K562 (cell line): Measurements from ENCODE around the gene SAP25. TPM values are rescaled to one million over a fixed set of nuclear protein-coding genes. Genes with fewer than 3 reads are reported as not detected.

Source experiments
- ARHGAP35 ChIP-seq: fragments of 450-650 bp; IDR thresholded peaks from 2 replicates; pipeline ENCODE4 v1.6.1; 2018; ENCODE audit not compliant: partially characterized antibody
- CEBPZ ChIP-seq: fragments of 150-350 bp; IDR thresholded peaks from 2 replicates; pipeline ENCODE4 v1.6.1; 2014; ENCODE audit warnings: low read depth, mild to moderate bottlenecking, low read length, borderline replicate concordance
- CHCHD3 ChIP-seq: fragments of 250-450 bp; sonication (Bioruptor Pico); IDR thresholded peaks from 2 replicates; pipeline ENCODE4 v2.1.2; 2022; ENCODE audit warnings: mild to moderate bottlenecking
- ETV1 ChIP-seq: fragments of 450-650 bp; conservative IDR thresholded peaks from 2 replicates; pipeline ENCODE4 v1.6.1; 2016; ENCODE audit warnings: missing genetic modification characterization, control low read depth, low read depth, missing compliant biosample characterization
- GATAD2A ChIP-seq: fragments of 450-650 bp; IDR thresholded peaks from 2 replicates; pipeline ENCODE4 v1.6.1; 2017
- GTF2E2 ChIP-seq: fragments of 200-800 bp; sonication (Bioruptor generic); IDR thresholded peaks from 2 replicates; pipeline ENCODE4 v1.6.1; 2016; ENCODE audit warnings: missing genetic modification characterization, missing compliant biosample characterization
- HEY1 ChIP-seq: fragments of 250-450 bp; sonication (Bioruptor Pico); IDR thresholded peaks from 2 replicates; pipeline ENCODE4 v1.5.0; 2020; ENCODE audit warnings: mild to moderate bottlenecking, moderate library complexity, borderline replicate concordance
- KAT7 ChIP-seq: sonication (generic); formaldehyde crosslinking; IDR thresholded peaks from 2 replicates; pipeline ENCODE4 v1.8.0; 2022; ENCODE audit warnings: missing genetic modification reagents, mild to moderate bottlenecking, borderline replicate concordance
- NR4A1 ChIP-seq, 2 experiments: fragments of 250-450 bp in 1 of 2; fragments of 450-650 bp in 1 of 2; sonication (Bioruptor Pico) in 1 of 2; IDR thresholded peaks; 2 replicates each; pipeline versions ENCODE4 v1.4.0 to v1.6.1; 2016 to 2020; ENCODE audit warnings: mild to moderate bottlenecking in 2 of 2, missing compliant biosample characterization in 1 of 2, missing genetic modification characterization in 1 of 2, moderate library complexity in 1 of 2
- PCBP2 ChIP-seq: fragments of 200-400 bp; formaldehyde crosslinking; IDR thresholded peaks from 2 replicates; pipeline ENCODE4 v1.6.1; 2018; ENCODE audit warnings: low read length, low read depth, mild to moderate bottlenecking, moderate library complexity; ENCODE audit not compliant: poor library complexity, severe bottlenecking
- POLR3A ChIP-seq: IDR thresholded peaks from 2 replicates; pipeline ENCODE4 v1.6.1; 2011; ENCODE audit warnings: borderline replicate concordance, mild to moderate bottlenecking, moderate library complexity; ENCODE audit not compliant: insufficient read length, insufficient read depth; ENCODE audit errors: extremely low read depth
- PRDM10 ChIP-seq: fragments of 450-650 bp; IDR thresholded peaks from 2 replicates; pipeline ENCODE4 v1.6.1; 2018; ENCODE audit not compliant: partially characterized antibody
- PTTG1 ChIP-seq: fragments of 450-650 bp; IDR thresholded peaks from 2 replicates; pipeline ENCODE4 v1.6.1; 2016; ENCODE audit warnings: low read depth, mild to moderate bottlenecking, missing genetic modification characterization, missing compliant biosample characterization
- XRCC4 ChIP-seq: IDR thresholded peaks from one replicate; pipeline ENCODE4 v1.6.1; 2011; ENCODE audit not compliant: insufficient read depth, insufficient read length; ENCODE audit errors: extremely low read depth
- ZNF274 ChIP-seq: IDR thresholded peaks from 2 replicates; pipeline ENCODE4 v1.6.1; 2011; ENCODE audit warnings: low read depth, mild to moderate bottlenecking, low read length, moderate library complexity, borderline replicate concordance
- ZNF384 ChIP-seq: IDR thresholded peaks from 2 replicates; pipeline ENCODE4 v1.6.1; 2012; ENCODE audit warnings: low read depth, low read length, improper control_type of control experiment
- ZNF717 ChIP-seq: fragments of 250-450 bp; sonication (Bioruptor Pico); IDR thresholded peaks from 2 replicates; pipeline ENCODE4 v1.5.0; 2021
- polyA plus RNA-seq, 8 experiments: library from polyadenylated mRNA; depleted of rRNA in 4 of 8; stranded (reverse) in 5 of 8; unstranded in 3 of 8; fragments of >200 nt; fragmentation: Nextera tagmentation in 2 of 8; fragmentation: Illumina TruSeq in 1 of 8; extraction: Ambion mirVana in 2 of 8; extraction: Trizol in 1 of 8; gene quantifications; 2 replicates each; pipeline versions ENCODE4 v1.2.1 to v1.2.3, GENCODE V29; 2011 to 2014; ENCODE audit warnings: inconsistent platforms in 1 of 8, missing spikeins in 1 of 8
- total RNA-seq, 7 experiments: library from RNA; depleted of rRNA in 6 of 7; stranded (reverse); fragments of >200 nt in 6 of 7; fragmentation: Illumina TruSeq in 2 of 7; extraction: Trizol in 2 of 7; gene quantifications; 2 replicates each; pipeline versions ENCODE4 v1.2.1 to v1.2.3, GENCODE V29; 2011 to 2021; ENCODE audit warnings: low replicate concordance in 1 of 7
- TF ChIP-seq, protein P1 (sequence below): sonication (generic); formaldehyde crosslinking; IDR thresholded peaks from 2 replicates; pipeline ENCODE4 v1.5.0; 2020; ENCODE audit warnings: missing genetic modification reagents

The SAP25 gene
- total and polyA plus RNA-seq, 9 of the 15 experiments (the other 6 are each of a cell fraction or from before 2014, with no cell fraction given) = 0.13 to 5.3 (median 0.78) TPM; not detected in 1

GRCh38 chr7:100584683-100585510, 11.2 kb upstream of the SAP25 start (continued):
- TF ChIP-seq NR4A1 (CRISPR knock-in tag; IDR thresholded peaks at IDR 0.05) = no peak
- no peak for TF ChIP-seq NR4A1 (tag; IDR thresholded peaks at IDR 0.05)
- TF ChIP-seq HEY1 (CRISPR knock-in tag) = no peak
- TF ChIP-seq PTTG1 = no peak
- TF ChIP-seq CEBPZ = no peak
- no peak for TF ChIP-seq GATAD2A
- TF ChIP-seq KAT7 = no peak
- no peak for TF ChIP-seq ZNF274
- no peak for TF ChIP-seq ZNF384
- TF ChIP-seq PCBP2 = no peak
- TF ChIP-seq, protein P1, sequence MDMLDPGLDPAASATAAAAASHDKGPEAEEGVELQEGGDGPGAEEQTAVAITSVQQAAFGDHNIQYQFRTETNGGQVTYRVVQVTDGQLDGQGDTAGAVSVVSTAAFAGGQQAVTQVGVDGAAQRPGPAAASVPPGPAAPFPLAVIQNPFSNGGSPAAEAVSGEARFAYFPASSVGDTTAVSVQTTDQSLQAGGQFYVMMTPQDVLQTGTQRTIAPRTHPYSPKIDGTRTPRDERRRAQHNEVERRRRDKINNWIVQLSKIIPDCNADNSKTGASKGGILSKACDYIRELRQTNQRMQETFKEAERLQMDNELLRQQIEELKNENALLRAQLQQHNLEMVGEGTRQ (CRISPR knock-in tag) = no peak
- TF ChIP-seq POLR3A = no peak
- no peak for TF ChIP-seq ETV1 (tag)
- no peak for TF ChIP-seq ZNF717 (CRISPR knock-in tag)
- no peak; the same call in 1 of the 2 replicates for TF ChIP-seq GTF2E2 (tag)
- no peak for TF ChIP-seq PRDM10
- TF ChIP-seq CHCHD3 (CRISPR knock-in tag) = no peak
- TF ChIP-seq XRCC4 = no peak
- peak; percentile 31 for TF ChIP-seq ARHGAP35
